K562 (cell line): ENCODE data around the gene RDM1. TPM values are rescaled to one million over a fixed set of nuclear protein-coding genes. Genes with fewer than 3 reads are reported as not detected.

Source experiments
- ATAC-seq: fragments of 200-7000 bp; cut with Tn5 transposase; 3 replicates; pipeline ENCODE4 v1.9.1; 2020; ENCODE audit warnings: moderate library complexity
- BruUV-seq: library from RNA; stranded (reverse); fragments of 400-500 nt; replicated peaks from 2 replicates; lab custom pipeline; 2021; lab: Mats Ljungman, UMichigan
- CTCF ChIA-PET: fragments of 300-600 bp; formaldehyde crosslinking; extraction: SDS; loops from one replicate; lab custom pipeline; 2021; ENCODE audit warnings: low intra/inter-chr PET ratio; lab: Yijun Ruan, JAX
- POLR2A ChIA-PET: fragments of 300-600, 350-650 bp; sonication (Branson Sonifier 250); formaldehyde crosslinking; extraction: SDS; loops from one replicate; lab custom pipeline; 2021; ENCODE audit warnings: antibody characterized with exemption, inconsistent platforms; lab: Yijun Ruan, JAX
- DNase-seq, 4 experiments: peaks; one replicate each; pipeline versions ENCODE4 v3.0.0 to v3.0.0-alpha.2; 2011 to 2018; ENCODE audit warnings: low spot score in 3 of 4, mixed read lengths in 3 of 4; ENCODE audit errors: extremely low read depth in 1 of 4
- FAIRE-seq: peaks from 2 replicates; lab custom pipeline; 2011; peaks lifted over from hg19 to GRCh38; lab: Jason Lieb, UNC
- H2AFZ ChIP-seq: 2 replicates; pipeline ENCODE4 v1.6.0; 2011; ENCODE audit warnings: low read depth, low read length, control low read depth, inconsistent platforms
- H3K27ac ChIP-seq: fragments of 200-600 bp; 3 replicates; pipeline ENCODE4 v1.8.0; 2011; ENCODE audit warnings: low read depth, mild to moderate bottlenecking, control low read depth, inconsistent platforms, low read length, moderate library complexity, mixed read lengths; ENCODE audit errors: extremely low read depth
- H3K27me3 ChIP-seq, 2 experiments: fragments of 300-600 bp in 1 of 2; 2 replicates in 1 of 2; 3 replicates in 1 of 2; pipeline versions ENCODE4 v1.6.0 to v1.8.0; 2011; ENCODE audit warnings: inconsistent platforms in 2 of 2, low read length in 2 of 2, mild to moderate bottlenecking in 1 of 2, mixed read lengths in 1 of 2, moderate library complexity in 1 of 2; ENCODE audit not compliant: control insufficient read depth in 2 of 2, insufficient read depth in 2 of 2
- H3K36me3 ChIP-seq: fragments of 300-600 bp; 3 replicates; pipeline ENCODE4 v1.8.0; 2011; ENCODE audit warnings: mild to moderate bottlenecking, low read length, inconsistent platforms; ENCODE audit not compliant: control insufficient read depth, insufficient read depth
- H3K4me1 ChIP-seq, 2 experiments: fragments of 200-600 bp in 1 of 2; replicated peaks in 1 of 2; 2 replicates in 1 of 2; 3 replicates in 1 of 2; pipeline versions ENCODE4 v1.5.1 to v1.8.0; 2011; ENCODE audit warnings: inconsistent platforms in 2 of 2, low read length in 2 of 2, mild to moderate bottlenecking in 1 of 2, mixed read lengths in 1 of 2, moderate library complexity in 1 of 2; ENCODE audit not compliant: control insufficient read depth in 2 of 2, insufficient read depth in 2 of 2
- H3K4me2 ChIP-seq: 2 replicates; pipeline ENCODE4 v1.6.1; 2011; ENCODE audit warnings: low read length, control low read depth, inconsistent platforms, mixed read lengths; ENCODE audit not compliant: insufficient read depth
- H3K4me3 ChIP-seq: fragments of 200-600 bp; sonication (generic), shearing (Covaris generic); 2 replicates; pipeline ENCODE4 v1.5.1; 2016; ENCODE audit warnings: control low read depth, inconsistent platforms
- H3K79me2 ChIP-seq: fragments of 200-600 bp; 3 replicates; pipeline ENCODE4 v1.8.0; 2011; ENCODE audit warnings: low read length, inconsistent platforms; ENCODE audit not compliant: control insufficient read depth, insufficient read depth
- H3K9ac ChIP-seq, 2 experiments: 2 replicates each; pipeline versions ENCODE4 v1.6.0 to v1.6.1; 2011; ENCODE audit warnings: low read depth in 2 of 2, low read length in 2 of 2, control low read depth in 1 of 2, inconsistent platforms in 1 of 2, mild to moderate bottlenecking in 1 of 2, mixed read lengths in 1 of 2; ENCODE audit not compliant: insufficient read depth in 1 of 2
- H3K9me1 ChIP-seq: one replicate; pipeline ENCODE4 v1.6.0; 2011; ENCODE audit warnings: inconsistent platforms, mild to moderate bottlenecking, low read length, moderate library complexity; ENCODE audit not compliant: control insufficient read depth, insufficient read depth
- H3K9me3 ChIP-seq: replicated peaks from 2 replicates; pipeline ENCODE4 v1.5.1; 2011; ENCODE audit warnings: low read depth, low read length, inconsistent platforms; ENCODE audit not compliant: control insufficient read depth, insufficient read depth
- H4K20me1 ChIP-seq: replicated peaks from 2 replicates; pipeline ENCODE4 v1.6.1; 2011; ENCODE audit warnings: low read length, inconsistent platforms, mixed read lengths; ENCODE audit not compliant: control insufficient read depth, insufficient read depth
- RBM14 ChIP-seq: fragments of 200-400 bp; formaldehyde crosslinking; IDR thresholded peaks from 2 replicates; pipeline ENCODE4 v1.6.1; 2018; ENCODE audit warnings: low read depth, mild to moderate bottlenecking, low read length, moderate library complexity, borderline replicate concordance; ENCODE audit not compliant: insufficient read depth
- WGBS: fragments of 100-300 bp; shearing (Covaris generic); methylation state at CpG from one replicate; pipeline ENCODE4 v1.1.6; 2016; ENCODE audit warnings: low coverage, mixed read lengths; ENCODE audit not compliant: insufficient coverage; ENCODE audit errors: missing lambda C conversion rate; 5-methylcytosine and 5-hydroxymethylcytosine counted together
- in situ Hi-C: fragments of 300-500 bp; cut with MboI; formaldehyde crosslinking; loops from 4 replicates; pipeline ENCODE4 v1.15.0; 2018; ENCODE audit warnings: inconsistent platforms, mixed read lengths
- intact Hi-C: fragments of 100-400 bp; cut with micrococcal nuclease; formaldehyde crosslinking; loops from 2 replicates; pipeline ENCODE4 v1.14.2; 2022
- polyA plus RNA-seq, 8 experiments: library from polyadenylated mRNA; depleted of rRNA in 4 of 8; stranded (reverse) in 5 of 8; unstranded in 3 of 8; fragments of >200 nt; fragmentation: Nextera tagmentation in 2 of 8; fragmentation: Illumina TruSeq in 1 of 8; extraction: Ambion mirVana in 2 of 8; extraction: Trizol in 1 of 8; gene quantifications; 2 replicates each; pipeline versions ENCODE4 v1.2.1 to v1.2.3, GENCODE V29; 2011 to 2014; ENCODE audit warnings: inconsistent platforms in 1 of 8, missing spikeins in 1 of 8
- total RNA-seq, 7 experiments: library from RNA; depleted of rRNA in 6 of 7; stranded (reverse); fragments of >200 nt in 6 of 7; fragmentation: Illumina TruSeq in 2 of 7; extraction: Trizol in 2 of 7; gene quantifications; 2 replicates each; pipeline versions ENCODE4 v1.2.1 to v1.2.3, GENCODE V29; 2011 to 2021; ENCODE audit warnings: low replicate concordance in 1 of 7
- TF ChIP-seq, protein P1 (sequence below): fragments of 450-650 bp; IDR thresholded peaks from 2 replicates; pipeline ENCODE4 v1.6.1; 2018; ENCODE audit not compliant: partially characterized antibody

RDM1 gene
- total and polyA plus RNA-seq, 9 of the 15 experiments (the other 6 are each of a cell fraction or from before 2014, with no cell fraction given), result 2.5 to 11.2 (median 5.4) TPM

DNA sequence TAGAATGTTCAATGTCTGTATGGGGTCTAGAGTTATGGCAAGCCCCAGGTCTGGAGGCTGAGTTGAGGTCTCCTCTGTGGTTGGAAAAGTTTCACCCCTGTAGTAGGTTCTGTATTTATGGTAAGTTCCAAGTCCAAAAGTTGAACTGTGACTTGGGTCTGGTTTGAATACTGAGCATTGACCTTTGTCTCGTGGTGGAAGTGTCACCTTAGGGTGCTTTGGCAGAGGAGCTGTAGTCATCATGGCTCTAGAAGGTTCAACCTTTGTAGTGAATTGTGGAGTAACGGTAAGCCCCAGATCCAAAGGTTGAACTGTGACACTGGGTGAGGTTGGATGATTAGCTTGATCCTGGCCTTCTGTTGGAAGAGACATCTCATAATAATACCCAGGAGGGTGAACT is 17.6 kb downstream of the RDM1 start:
- DNase-seq, result no peak
- Histone ChIP-seq H3K79me2 (no peaks in the 10 kb centered on the region), H3K27me3 (no peaks in the 10 kb centered on the region), H3K4me3 (no peak overlapping the region), H3K9me1 (no peaks in the 10 kb centered on the region), H4K20me1 (no peaks in the 10 kb centered on the region), H3K27ac (peak overlapping the region; percentile 56), H3K36me3 (no peaks in the 10 kb centered on the region), H2AFZ (peak overlapping the region; percentile 69), H3K9ac (no peak overlapping the region), H3K4me2 (peak overlapping the region; percentile 43; the same call in 1 of the 2 replicates)
- 73% methylated on average over 2 of the region's 2 CpGs for whole genome bisulfite sequencing
- POLR2A ChIA-PET, result interaction anchor here (0.7 to 2.0 kb wide), 2 partner anchors 18 to 37 kb away, joined by 3 to 8 read pairs; partner anchors contain the start of gene RDM1
- intact Hi-C loops (loop anchor here (2.0 kb wide), 1 partner anchor 30 kb away; the partner anchor contains the start of gene LYZL6), in situ Hi-C loops (no loop called here)
- no peak for ATAC-seq
- BruUV-seq, result no TSS peak
- TF ChIP-seq, protein P1, sequence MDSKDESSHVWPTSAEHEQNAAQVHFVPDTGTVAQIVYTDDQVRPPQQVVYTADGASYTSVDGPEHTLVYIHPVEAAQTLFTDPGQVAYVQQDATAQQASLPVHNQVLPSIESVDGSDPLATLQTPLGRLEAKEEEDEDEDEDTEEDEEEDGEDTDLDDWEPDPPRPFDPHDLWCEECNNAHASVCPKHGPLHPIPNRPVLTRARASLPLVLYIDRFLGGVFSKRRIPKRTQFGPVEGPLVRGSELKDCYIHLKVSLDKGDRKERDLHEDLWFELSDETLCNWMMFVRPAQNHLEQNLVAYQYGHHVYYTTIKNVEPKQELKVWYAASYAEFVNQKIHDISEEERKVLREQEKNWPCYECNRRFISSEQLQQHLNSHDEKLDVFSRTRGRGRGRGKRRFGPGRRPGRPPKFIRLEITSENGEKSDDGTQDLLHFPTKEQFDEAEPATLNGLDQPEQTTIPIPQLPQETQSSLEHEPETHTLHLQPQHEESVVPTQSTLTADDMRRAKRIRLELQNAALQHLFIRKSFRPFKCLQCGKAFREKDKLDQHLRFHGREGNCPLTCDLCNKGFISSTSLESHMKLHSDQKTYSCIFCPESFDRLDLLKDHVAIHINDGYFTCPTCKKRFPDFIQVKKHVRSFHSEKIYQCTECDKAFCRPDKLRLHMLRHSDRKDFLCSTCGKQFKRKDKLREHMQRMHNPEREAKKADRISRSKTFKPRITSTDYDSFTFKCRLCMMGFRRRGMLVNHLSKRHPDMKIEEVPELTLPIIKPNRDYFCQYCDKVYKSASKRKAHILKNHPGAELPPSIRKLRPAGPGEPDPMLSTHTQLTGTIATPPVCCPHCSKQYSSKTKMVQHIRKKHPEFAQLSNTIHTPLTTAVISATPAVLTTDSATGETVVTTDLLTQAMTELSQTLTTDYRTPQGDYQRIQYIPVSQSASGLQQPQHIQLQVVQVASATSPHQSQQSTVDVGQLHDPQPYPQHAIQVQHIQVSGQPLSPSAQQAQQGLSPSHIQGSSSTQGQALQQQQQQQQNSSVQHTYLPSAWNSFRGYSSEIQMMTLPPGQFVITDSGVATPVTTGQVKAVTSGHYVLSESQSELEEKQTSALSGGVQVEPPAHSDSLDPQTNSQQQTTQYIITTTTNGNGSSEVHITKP, result peak; percentile 68
- no peak for TF ChIP-seq RBM14
- TF ChIP-seq, all 486 proteins: peak for 1
- Histone ChIP-seq H3K9me3 (no peaks in the 10 kb centered on the region), H3K4me1 (peaks cover 27 to 59% of the 10 kb centered on the region in 2 experiments)
- CTCF ChIA-PET, result no interaction called here
- FAIRE-seq, result no peak
